Omental fat pad (tissue), 4 donors: ENCODE data around the gene TRIO. TPM values are rescaled to one million over a fixed set of nuclear protein-coding genes. Genes with fewer than 3 reads are reported as not detected.

Experiments used
- ATAC-seq: fragments of 150-250 bp; one replicate; pipeline ENCODE4 v1.9.1; 2016; ENCODE audit warnings: mild to moderate bottlenecking, moderate library complexity; ENCODE audit not compliant: low FRiP score
- DNase-seq: peaks from one replicate; pipeline ENCODE4 v3.0.0-alpha.2; 2019; ENCODE audit warnings: low spot score
- CTCF ChIP-seq, 3 donors: fragments of 450-650 bp; IDR thresholded peaks; one replicate each; pipeline ENCODE4 v1.5.1; 2016 to 2017; ENCODE audit warnings: antibody characterized with exemption in 3 of 3, mild to moderate bottlenecking in 3 of 3, moderate library complexity in 2 of 3
- total RNA-seq, 4 donors: library from RNA; depleted of rRNA; stranded (reverse); fragments of >200 nt; gene quantifications; one replicate each; pipeline ENCODE4 v1.1.0, GENCODE V29; 2016

The TRIO gene
- total RNA-seq, 4 donors from 2014 or later: 125 to 370 (median 193) TPM

DNA sequence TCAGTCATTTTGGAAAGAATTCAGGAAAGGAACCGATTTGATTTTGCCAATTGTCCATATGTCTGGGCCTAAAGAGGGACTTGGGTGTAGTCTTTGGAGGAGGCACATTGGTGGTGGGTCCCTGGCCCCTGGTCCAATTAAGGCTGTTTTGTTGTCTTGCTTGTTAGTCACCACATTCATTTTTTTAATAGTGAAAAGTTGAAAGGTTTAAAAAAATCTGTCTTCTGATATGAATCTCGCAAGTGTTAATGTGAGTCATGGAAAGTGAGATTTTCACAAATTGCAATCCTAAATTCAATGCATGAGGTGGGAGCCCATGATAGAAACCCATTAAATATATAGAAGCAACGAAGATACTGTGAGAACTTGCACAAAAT, 272.5 kb downstream of the TRIO start:
- no peak for TF ChIP-seq CTCF (IDR thresholded peaks at IDR 0.05)
- ATAC-seq (no peak), DNase-seq (no peak)

DNA sequence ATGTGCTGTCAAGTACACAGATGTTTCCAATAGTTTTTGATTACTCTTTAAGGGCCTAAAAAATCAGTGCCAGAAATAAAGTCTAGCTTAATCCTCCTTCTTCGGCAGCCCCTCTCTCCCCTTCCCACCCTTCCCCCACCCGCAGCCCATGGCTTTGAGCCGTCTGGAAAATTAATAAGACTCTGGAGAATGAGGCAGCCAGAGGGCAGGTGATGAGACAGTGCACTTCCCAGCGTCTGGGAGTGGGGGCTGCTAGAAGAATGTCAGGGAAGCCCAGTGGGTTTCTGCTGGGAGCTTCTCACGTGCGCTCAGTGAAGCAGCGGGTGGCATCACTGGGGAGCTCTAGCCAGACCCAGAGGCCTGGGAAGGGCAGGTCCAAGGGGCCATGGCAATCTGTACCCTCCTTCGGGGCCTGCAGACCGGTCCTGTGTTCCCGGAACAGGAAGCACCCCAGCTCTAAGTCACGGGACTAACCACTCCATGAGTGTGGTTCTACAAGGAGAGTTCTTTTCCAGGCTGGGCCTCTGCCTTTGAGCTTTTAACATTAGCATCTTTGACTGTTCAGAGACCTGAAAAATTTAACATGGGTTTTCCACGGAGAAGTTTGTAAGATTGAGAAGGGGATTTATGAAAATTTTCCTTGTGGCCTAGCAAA, 273.6 kb downstream of the TRIO start:
- ATAC-seq (peak; percentile 29), DNase-seq (no peak)
- no peak for TF ChIP-seq CTCF (IDR thresholded peaks at IDR 0.05)

- no peak for TF ChIP-seq CTCF (IDR thresholded peaks at IDR 0.05)
- DNase-seq: no peak
- peak; percentile 25 for ATAC-seq
Measured at GRCh38 chr5:14417276-14417730, 274.2 kb downstream of the TRIO start.

DNA sequence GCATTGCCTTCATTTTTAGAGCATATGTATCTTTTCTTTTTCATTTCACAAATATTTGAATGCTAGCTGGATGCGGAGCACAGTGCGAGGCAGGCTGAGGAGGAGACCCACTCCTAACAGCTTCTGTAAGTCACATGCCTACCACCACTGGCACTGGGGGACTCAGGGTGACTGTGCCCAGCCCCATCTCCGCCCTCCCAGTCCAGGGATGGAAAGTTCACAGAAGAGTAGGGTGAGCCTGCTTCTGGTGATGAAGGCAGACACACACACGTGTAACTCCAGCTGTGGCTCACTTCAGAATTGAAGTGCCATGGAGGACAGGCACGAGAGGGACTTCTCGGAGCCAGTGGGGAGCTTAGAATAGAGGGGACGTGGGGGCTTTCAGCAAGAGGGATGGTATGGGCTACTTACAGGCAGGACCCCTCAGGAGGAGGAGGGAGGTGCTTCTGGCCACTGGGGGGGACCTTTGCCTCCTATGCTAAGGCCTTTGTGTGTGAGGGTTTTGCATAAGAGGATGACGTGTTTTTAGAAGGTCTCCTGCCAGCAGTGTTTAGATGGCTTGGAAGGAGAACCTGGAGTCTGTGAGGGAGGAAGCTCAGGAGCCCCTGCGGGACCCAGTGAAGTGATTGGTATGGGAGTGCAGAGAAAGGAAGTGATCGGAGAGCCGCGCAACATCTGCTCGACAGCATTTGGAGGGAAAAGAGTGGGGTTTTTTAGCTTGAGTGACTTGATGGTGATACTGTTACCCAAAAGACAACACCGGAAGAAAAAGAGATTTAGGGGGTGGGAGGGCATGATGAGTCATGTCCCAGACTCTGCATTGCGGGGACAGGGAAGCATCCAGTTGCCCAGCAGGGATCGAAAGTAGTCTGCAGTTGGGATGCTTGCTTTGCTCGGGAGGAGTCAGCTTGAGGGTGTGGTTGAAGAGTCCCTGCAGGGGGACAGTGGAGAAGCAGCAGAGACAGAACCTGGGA, 274.9 kb downstream of the TRIO start:
- ATAC-seq (no peak), DNase-seq (no peak)
- no peak for TF ChIP-seq CTCF (IDR thresholded peaks at IDR 0.05)

DNA sequence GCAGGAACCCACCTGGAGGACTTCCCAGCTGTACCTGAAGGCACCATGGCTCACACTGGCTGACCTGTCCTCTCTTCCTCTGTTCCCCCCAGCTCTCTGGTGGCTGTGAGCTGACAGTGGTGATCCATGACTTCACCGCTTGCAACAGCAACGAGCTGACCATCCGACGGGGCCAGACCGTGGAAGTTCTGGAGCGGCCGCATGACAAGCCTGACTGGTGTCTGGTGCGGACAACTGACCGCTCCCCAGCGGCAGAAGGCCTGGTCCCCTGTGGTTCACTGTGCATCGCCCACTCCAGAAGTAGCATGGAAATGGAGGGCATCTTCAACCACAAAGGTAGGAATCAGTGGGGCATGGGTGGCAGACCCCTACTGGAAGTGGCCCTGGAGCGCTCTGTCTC, 276.5 kb downstream of the TRIO start:
- no peak for DNase-seq
- no peak for TF ChIP-seq CTCF (IDR thresholded peaks at IDR 0.05)
- no peak for ATAC-seq

DNA sequence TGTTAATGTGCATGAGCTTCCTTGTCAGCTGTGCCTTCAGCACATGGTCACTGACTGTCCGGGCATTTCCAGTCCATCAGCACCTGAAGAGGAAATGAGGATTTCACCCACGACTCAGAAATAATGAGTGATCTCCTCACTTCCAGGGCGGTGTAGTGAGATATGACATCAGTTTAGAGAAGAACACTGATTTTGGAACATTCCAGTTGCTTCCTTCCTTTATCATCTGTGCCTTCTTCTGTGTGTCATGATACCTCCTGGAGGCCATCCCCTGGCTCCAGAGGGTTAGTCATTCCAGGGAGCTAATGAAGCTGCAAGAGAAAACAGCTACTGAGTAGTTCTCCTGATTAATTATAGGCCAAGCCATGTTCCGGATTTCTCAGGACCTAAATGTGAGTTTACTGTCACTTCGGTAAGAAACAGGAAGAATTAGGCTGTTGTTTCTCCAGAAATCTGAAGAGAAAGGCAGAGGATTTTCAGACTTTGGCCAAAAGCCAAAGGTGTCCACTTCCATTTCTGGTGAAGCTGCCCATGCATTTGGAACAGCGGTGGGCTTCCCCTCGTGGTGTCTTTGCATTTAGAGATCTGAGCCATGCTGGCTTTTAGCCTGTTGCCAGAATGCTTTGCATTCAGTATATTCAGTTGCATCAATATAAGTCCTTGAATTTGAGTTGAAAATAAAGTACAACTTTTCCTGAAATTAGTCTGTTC, 277.1 kb downstream of the TRIO start:
- ATAC-seq (no peak), DNase-seq (no peak)
- TF ChIP-seq CTCF (IDR thresholded peaks at IDR 0.05): no peak
